Ishikawa (cell line): ENCODE data around the gene THADA.

Source experiments
- CEBPB ChIP-seq: IDR thresholded peaks from 2 replicates; pipeline ENCODE4 v1.6.1; 2012
- CREB1 ChIP-seq: IDR thresholded peaks from 2 replicates; pipeline ENCODE4 v1.6.1; 2012; ENCODE audit warnings: low read depth
- EGR1 ChIP-seq: IDR thresholded peaks from 2 replicates; pipeline ENCODE4 v1.6.1; 2012
- EP300 ChIP-seq: IDR thresholded peaks from 2 replicates; pipeline ENCODE4 v1.6.1; 2012; ENCODE audit warnings: borderline replicate concordance
- FOXM1 ChIP-seq: IDR thresholded peaks from 2 replicates; pipeline ENCODE4 v1.6.1; 2012; ENCODE audit warnings: low read depth, borderline replicate concordance
- MAX ChIP-seq: IDR thresholded peaks from 2 replicates; pipeline ENCODE4 v1.6.1; 2012
- RAD21 ChIP-seq: IDR thresholded peaks from 2 replicates; pipeline ENCODE4 v1.6.1; 2012; ENCODE audit warnings: low read depth
- TAF1 ChIP-seq: IDR thresholded peaks from 2 replicates; pipeline ENCODE4 v1.6.1; 2012; ENCODE audit warnings: low read depth, mild to moderate bottlenecking
- TEAD4 ChIP-seq: IDR thresholded peaks from 2 replicates; pipeline ENCODE4 v1.6.1; 2012
- TF ChIP-seq, protein P1 (sequence below): IDR thresholded peaks from 2 replicates; pipeline ENCODE4 v1.6.1; 2012
- TF ChIP-seq, protein P2 (sequence below): IDR thresholded peaks from 2 replicates; pipeline ENCODE4 v1.6.1; 2012; ENCODE audit warnings: low read depth, mild to moderate bottlenecking

DNA sequence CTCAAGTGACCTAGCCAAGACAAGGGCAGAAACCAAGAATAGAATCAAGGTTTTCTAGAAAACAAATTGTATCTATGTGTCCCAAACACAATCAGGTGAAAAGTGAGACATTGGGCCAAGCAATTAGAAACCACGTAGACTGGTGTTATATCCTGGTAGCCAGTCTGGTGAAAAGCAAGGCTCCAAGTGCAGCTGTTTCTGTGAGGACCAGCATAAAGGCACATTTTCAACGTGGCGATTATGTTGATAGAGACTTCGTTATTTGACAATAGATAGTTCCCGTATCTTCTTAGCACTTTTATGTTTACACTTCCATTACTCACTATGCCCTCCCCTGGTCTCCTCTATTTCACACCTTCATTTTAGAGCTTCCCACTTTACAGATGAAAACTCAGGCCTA, 266.2 kb downstream of the THADA start:
- TF ChIP-seq EP300 (no peak), TAF1 (no peak), CREB1 (no peak), EGR1 (no peak), TEAD4 (no peak), CEBPB (no peak), FOXM1 (no peak), RAD21 (no peak), MAX (no peak)
- TF ChIP-seq, protein P1, sequence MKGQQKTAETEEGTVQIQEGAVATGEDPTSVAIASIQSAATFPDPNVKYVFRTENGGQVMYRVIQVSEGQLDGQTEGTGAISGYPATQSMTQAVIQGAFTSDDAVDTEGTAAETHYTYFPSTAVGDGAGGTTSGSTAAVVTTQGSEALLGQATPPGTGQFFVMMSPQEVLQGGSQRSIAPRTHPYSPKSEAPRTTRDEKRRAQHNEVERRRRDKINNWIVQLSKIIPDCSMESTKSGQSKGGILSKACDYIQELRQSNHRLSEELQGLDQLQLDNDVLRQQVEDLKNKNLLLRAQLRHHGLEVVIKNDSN, result no peak
- TF ChIP-seq, protein P2, sequence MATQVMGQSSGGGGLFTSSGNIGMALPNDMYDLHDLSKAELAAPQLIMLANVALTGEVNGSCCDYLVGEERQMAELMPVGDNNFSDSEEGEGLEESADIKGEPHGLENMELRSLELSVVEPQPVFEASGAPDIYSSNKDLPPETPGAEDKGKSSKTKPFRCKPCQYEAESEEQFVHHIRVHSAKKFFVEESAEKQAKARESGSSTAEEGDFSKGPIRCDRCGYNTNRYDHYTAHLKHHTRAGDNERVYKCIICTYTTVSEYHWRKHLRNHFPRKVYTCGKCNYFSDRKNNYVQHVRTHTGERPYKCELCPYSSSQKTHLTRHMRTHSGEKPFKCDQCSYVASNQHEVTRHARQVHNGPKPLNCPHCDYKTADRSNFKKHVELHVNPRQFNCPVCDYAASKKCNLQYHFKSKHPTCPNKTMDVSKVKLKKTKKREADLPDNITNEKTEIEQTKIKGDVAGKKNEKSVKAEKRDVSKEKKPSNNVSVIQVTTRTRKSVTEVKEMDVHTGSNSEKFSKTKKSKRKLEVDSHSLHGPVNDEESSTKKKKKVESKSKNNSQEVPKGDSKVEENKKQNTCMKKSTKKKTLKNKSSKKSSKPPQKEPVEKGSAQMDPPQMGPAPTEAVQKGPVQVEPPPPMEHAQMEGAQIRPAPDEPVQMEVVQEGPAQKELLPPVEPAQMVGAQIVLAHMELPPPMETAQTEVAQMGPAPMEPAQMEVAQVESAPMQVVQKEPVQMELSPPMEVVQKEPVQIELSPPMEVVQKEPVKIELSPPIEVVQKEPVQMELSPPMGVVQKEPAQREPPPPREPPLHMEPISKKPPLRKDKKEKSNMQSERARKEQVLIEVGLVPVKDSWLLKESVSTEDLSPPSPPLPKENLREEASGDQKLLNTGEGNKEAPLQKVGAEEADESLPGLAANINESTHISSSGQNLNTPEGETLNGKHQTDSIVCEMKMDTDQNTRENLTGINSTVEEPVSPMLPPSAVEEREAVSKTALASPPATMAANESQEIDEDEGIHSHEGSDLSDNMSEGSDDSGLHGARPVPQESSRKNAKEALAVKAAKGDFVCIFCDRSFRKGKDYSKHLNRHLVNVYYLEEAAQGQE, result no peak
